Measurements from ENCODE around the gene FBXO40.

Gene FBXO40

DNA sequence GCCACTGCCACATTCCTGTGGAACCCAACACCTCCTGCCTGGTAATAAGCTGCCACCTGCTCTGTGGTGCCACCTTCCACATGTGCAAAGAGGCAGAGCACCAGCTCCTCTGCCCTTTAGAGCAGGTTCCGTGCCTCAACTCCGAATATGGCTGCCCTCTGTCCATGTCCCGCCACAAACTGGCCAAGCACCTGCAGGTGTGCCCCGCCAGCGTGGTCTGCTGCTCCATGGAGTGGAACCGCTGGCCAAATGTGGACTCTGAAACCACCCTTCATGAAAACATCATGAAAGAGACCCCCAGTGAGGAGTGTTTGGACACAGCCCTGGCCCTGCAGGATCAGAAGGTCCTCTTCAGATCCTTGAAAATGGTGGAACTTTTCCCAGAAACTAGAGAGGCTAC, 28.3 kb downstream of the FBXO40 start:
- DNase-seq = no peak

DNA sequence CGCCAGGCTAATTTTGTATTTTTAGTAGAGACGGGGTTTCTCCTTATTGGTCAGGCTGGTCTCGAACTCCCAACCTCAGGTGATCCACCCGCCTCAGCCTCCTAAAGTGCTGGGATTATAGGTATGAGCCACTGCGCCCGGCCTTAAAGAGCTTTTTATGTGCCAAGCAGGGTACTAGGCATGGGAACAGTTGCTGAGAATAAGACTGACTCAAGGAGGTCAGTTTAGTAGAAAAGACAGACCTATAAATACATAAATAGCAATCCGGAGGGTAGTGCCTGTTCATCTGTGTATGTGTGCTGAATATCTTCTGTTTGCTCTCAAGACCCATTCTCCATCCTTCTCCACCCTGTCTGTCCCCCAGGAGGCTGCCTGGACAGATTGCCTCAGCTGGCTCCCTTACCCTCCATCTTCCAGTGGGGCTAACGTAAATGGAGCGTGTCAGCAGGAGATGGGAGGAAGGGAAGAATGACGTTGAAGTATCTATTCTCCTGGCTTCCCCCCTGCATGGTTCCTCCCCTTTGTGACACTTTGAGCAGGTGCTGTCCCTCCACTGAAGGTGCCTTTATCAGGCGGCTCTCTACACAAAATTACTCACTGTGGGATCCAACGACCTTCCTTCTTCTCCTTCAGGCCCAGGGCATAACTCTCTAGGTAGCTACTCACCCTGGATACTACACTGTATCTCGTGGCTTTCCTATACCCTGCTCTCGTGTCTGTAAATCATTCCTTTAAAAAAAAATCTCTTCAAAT, 31.1 kb downstream of the FBXO40 start:
- DNase-seq = no peak

DNA sequence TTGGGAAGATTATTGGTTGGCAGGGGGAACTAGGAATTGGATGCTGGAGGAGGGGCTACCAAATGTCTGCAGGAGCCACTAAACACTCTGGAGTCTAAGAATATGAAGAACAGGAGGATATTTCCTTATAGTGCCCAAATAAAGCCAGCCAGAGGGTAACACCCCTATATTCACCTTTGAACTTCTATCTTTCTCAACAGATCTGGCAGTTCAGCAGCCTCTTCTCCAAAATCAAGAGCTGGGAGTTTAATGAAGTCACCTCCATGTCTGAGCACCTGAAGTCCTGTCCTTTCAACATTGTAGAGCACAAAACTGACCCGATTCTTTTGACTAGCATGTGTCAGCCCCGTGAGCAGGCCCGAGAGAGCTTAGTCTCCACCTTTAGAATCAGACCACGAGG, 33.3 kb downstream of the FBXO40 start:
- no peak for DNase-seq

DNA sequence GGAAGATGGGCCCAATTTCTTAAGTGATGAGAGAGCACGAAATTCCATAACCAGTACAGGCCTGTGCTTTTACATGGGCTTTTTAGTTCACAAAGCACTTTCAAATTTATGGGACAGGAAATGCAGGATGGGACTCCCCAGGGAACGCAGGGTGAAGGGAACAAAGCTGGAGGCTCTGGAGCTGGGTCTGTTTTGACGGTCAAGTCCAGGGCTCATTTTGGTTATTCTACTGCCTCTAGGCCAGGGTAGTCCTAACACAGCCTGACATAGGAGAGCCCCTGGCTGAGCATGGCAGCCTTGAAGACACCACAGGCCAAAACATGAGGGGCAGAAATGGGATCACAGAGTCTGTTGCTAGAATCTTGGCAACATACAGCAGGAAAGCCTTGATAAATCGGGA, 34.0 kb downstream of the FBXO40 start:
- no peak for DNase-seq

DNA sequence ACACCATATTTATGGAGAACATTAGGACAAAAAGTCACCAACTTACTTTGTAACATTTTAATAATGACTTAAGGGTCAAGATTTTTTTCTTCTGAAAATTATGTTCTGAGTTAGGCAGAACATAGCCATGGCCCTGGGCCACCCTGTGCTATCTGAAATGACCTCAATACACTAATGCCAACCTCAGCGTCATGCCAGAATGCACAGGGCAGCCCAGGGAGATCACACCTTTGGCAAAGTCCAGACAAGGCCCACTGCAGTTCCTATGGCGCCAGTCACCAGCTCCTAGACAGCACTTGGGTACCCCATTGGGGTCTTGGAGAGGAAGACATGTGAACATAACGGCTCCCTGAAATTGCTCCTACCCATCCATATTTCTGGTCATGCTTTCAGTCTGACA, 34.4 kb downstream of the FBXO40 start:
- no peak for DNase-seq

DNA sequence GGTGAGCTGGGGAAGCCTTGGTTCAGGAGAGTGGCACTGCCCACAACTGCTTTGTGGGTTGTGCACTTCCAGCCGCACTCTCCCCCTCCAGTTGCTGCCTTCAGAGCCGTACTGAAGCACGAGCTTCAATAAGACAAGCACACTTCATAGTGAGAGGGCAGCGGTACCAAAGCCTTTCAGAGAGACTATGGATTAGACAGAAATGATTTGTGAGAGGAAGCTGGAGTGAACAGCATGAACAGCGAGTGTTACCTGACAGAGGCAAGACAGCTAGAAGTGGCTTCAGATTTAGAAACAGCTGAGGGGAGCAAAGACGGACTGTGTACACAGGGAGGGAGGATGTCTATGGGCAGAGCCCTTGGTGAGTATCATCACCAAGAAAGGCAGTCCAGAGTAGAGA, 36.4 kb downstream of the FBXO40 start:
- no peak for DNase-seq

DNA sequence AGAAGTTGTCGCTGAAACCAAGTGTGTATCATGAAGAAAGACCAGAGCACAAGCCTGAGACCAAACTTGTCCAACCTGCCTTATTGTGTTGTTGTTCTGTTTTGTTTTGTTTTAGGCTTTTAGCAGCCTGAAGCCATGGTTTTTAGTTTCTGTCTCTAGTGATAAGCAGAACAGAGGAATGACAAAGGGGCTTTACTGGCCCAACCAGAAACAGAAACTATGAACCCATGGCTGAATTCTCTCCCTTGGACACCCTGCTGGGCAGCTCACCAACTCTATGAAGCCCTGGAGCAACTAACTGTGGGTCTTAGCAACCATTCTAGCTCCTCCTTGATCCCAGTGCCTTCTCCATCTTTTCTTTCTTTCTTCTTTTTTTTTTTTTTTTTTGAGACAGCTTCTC, 37.2 kb downstream of the FBXO40 start:
- no peak for DNase-seq

DNA sequence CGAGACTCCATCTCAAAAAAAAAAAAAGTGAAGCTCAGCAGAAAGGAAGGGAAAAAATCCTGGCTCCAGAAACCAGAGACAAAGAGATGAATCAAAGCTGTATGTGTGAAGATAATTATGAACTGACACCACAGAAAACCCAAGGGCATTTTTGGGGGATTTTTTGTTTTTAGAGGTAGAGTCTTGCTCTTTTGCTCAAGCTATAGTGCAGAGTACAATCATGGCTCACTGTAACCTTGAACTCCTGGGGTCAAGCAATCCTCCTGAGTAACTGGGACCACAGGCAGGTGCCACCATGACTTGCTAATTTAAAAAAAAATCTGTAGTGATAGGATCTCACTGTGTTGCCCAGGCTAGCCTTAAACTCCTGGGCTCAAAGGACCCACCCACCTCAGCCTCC, 44.7 kb downstream of the FBXO40 start:
- DNase-seq = no peak

DNA sequence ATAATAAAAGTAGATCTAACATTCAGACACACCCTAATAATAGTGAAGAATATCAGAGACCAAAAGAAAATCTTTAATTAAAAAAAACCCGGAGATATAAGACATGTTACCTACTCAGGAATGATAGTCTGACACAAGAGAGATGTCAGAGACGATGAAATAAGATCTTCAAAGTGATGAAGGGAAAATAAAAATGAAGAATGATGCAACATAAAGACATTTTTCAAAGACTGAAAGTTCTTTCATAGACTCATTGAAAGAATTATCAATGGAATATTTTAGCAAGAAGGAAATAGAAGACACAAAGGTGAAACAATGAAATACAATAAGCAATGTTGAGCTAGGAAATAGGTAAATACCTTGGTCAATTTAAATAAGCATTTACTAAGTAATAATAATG, 47.9 kb downstream of the FBXO40 start:
- DNase-seq = no peak

DNA sequence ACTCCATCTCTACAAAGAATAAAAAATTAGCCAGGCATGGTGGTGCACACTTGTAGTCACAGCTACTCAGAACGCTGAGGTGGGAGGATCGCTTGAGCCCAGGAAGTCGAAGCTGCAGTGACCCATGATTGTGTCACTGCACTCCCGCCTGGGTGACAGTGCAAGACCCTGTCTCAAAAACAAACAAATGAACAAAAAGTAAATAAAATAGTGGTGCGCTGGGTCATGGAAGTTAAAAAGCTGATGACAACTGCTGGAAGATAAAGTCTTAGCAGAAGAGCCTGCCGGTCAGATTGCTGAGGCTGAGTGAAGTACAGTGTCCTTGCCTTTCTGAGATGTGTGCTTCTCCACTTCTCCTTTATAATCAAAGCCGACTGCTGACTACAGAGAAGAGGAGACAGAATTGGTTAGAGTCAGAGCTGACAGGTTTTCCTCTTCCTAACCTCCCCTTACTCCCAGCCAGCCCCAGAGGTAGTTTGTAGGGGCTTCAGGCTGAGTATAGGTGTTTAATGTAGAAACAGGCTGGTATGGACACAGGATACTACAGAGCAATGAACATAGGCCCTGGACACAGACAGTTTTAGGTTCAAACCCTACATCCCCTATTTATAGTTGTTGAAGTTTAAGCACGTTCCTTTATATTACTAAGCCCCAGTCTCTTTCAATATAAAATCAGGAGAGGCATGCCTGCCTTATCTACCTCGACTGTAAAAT, 49.6 kb downstream of the FBXO40 start:
- DNase-seq = no peak

DNA sequence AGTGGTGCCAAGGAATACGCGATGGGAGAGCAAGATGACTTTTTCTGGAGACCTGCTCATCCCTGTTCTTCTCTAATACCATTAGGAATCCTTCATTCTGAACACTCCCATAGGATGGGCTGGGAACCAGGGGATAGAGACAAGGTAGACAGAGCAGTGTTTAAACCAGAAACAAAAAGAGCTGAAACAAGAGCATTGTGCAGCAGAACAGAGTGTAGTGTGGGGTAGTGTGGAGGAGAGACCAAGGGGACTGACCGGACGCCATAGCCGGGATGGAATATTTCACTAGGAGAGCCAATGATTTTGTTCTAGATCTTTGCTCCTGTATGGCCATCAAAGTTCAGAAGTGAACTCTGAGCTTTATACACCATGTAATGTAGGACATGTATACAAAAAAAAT, 51.9 kb downstream of the FBXO40 start:
- DNase-seq = no peak

DNA sequence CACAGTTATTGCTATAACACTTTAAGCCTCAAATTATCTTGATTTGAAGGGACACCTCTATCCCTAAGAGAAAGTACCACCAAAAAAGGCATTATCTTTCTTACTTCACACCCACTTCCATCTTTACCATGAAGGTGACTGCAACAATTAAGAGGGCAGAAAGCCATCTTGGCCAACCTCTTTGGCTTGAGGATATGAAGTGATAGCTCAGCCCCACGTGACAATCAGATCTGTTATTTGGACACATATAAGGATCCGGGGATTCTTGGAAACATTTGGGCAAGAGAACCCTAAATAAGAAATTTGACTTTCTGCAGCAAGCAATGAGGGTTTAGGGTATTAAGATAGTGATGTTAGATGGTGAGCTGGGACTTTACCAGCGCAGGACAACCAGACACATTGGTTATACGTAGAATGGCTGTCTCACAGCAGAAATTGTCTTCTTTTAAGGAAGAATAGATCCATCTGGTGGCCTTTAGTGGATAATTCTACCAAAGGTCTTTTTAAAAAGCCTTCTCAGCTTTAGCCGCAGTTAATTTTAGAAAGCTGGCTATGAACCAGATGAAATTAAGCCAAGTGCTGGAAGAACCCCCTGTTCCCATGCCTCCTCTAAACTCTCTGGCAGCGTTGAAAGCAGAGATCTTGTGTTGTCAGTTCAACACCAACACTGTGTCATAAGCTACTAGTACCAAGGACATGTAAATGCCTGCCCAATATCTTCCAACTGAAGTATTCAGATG, 55.2 kb downstream of the FBXO40 start:
- no peak for DNase-seq

DNA sequence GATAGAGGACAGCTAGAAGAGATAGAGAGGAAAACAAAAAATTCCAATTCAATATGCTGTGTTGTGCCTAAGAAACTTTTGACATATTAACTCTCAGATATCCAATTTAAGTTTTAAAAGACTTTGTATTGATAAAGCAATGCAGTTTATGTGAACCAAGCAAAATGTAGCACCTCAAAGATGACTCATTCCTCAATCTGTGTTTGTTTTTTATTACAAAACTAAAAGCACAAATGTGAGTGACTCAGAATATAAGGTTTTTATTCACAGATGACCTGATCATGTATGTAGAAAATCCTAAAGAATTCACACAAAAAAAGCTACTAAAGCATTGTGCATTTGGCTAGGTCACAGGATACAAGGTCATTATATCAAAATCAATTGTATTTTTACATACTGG, 56.5 kb downstream of the FBXO40 start:
- no peak for DNase-seq

DNA sequence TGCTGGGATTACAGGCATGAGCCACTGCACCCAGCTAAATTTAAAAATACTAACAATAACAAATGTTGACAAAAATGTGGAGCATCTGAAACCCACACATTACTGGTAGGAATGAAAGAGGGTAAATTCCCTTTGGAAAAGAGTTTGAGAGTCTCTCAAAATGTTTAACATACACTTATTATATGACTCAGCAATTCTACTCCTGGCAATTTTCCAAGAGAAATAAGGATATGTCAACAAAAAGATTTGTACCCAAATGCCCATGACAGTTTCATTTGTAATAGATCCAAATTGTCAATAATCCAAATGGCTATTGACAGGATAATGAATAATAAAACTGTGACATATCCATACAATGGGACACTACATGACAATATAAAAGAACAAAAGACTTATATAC, 58.5 kb downstream of the FBXO40 start:
- DNase-seq = no peak

DNA sequence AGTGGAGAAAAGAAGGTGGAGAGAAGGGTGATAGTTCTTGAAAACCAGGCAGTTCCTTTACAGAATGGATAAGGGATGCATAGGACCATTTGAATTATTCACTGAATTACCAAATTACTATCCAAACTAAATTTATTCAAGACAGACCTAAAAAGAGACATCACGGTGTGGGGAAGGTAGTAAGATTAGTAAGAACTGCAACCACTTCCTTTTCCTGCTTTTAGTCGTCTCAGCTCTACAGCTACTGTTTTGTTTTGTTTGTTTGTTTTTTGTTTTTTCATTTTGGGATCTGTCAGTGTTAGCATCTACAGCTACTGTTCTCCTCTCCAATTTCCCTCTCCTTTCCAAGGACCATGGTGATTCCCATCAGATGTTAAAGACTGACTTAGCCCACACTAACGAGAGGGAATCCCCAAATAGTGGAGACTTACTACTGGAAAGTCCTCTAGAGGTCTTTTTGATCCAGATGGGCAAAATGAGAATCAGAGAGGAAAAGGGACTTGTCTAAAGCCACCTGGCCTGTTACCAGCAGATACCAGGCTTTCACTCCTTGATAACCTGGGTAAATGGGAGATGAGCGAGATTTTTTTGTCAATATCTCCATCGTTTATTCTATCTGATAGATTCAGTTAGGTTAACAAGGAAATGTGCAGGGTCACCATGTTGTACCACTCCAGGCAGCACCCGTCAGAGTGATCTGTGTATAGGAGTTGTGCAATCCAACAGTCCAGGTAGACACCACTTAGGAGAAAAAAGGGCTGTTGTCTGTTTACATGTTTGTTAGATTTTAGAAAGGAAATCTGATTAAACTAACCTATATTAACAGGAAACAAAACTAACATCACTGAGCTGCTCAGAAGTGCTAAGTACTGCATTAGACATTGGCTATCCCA, 61.6 kb downstream of the FBXO40 start:
- DNase-seq = no peak

DNA sequence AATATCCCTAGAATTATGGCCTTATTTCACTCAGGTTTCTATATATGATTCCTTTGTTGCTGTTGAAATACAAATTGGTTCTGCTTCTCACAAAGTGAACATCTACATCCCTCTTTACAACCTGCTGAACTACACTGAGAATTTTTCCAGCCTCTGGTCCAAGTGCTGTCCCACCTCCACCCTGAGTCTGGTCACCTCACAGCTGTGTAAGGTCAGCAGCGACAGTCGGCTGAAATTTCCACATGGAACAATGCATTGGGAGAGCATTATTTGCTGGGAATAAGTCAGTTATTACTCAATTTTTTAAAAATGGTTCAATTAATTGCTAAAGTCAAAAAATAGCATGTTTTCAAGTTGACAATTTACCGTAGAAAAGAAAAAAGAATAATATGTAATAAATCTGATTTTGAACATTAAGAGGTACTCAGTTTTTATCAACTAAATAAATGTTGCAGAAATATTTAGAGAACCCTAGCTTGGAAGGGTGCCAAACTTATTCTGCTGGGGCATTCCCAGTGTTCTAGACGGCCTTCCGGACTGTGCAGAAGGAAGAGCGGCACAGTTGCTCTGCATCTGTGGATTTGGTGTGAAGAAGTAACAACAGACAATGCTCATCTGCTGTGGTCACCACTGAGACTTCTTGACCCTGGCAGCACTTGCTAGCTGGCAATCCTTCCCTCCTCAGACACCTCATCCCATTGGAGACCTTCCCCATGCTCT, 65.7 kb downstream of the FBXO40 start:
- no peak for DNase-seq

DNA sequence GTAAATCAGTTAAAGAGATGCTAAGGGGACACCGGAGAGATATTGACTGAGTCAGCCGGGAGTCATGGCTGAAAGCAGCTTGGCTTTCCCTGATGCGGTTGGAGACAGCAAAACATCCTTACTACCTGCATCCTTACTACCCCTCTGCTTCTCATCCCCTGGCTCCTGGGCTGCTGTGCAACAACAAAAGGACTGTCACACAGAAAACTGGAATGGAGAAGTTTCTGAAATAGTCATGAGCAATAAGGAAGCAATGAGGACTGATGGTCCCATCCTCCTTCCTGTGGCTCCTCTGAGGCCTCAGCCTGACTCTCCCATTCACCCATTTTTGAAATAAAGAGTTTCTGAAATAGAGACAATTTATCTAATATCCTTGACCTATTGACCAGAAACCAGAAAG, 66.4 kb downstream of the FBXO40 start:
- no peak for DNase-seq

DNA sequence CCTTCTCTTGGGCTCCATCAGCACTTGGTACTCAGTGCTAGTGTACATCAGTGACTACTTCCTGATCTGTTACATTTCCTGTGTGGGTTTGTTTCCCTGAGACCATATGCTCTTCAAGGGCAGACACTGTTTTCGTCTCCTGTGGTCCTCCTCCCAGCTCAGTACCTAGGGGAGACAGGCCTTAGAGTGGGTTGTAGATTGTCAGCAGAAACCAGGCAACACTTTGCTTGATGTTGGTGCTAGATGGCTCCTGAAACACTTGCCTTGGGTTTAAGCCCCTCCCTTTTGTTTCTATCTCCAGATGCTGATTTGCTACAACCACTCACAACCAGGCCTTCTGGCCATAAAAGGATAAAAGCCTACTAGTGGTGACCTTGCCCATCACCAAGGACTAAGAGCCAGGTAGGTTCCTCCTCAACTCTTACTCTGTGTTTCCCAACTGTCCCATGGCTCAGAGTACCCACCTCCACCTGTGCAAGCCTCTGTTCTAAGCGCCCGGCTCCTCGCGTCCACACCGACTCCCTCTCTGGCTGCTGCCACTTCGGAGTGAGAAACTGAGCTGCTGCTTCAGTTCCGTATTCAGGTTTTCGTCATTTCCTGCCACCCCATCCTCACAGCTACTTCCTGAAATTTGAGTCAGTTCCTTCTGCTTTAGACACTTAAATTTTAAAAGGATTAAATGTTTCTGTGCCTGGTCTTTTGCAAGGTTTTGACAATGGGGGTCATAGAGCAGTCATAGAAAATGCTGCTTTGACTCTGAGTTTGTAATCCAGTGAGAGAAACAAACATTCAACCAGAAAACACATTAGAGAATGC, 67.4 kb downstream of the FBXO40 start, which contains the start of gene HCLS1:
TSS of gene HCLS1 (minus strand) at position 548 of the 816 bp plus-strand sequence. CDS start 2,556 bp downstream, outside the sequence.
- DNase-seq = peak; percentile 85

DNA sequence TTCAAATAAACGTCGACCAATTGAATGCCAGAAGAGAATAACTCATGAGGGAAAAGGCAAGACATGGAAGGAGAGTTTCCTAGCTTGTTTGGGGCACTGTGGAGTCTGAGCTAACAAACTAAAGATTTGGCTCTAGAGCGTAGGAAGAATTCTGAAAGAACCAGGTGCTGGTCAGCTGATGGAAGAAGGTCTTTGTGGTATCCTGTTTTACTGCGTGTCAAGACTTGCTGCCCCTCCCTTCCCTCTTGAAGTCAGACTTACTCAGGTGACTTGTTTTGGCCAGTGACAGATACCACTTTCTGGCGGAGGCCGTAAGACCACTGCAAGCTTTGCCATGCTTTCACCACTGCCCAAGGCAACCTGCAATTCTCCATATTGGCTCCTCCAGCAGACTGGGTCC, 68.2 kb downstream of the FBXO40 start:
- DNase-seq = no peak

DNA sequence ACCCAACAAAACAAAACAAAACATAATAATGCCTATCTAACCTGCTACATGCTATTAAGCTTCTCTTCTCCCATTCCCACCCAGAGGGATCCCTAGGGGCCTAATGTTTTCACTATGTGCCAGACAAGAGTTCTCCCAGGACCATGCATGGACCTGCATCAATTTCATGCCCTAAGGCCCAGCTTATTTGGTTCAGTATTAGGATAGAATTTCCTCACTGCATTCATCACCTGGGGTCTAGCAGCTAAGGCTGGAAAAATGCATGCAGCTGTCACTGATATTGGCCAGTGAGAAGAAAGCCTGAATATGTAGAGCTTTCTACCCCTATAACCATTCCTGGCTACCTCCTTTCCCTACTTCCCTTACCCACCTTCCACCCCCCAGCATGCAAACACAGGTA, 69.6 kb downstream of the FBXO40 start:
- DNase-seq = no peak

DNA sequence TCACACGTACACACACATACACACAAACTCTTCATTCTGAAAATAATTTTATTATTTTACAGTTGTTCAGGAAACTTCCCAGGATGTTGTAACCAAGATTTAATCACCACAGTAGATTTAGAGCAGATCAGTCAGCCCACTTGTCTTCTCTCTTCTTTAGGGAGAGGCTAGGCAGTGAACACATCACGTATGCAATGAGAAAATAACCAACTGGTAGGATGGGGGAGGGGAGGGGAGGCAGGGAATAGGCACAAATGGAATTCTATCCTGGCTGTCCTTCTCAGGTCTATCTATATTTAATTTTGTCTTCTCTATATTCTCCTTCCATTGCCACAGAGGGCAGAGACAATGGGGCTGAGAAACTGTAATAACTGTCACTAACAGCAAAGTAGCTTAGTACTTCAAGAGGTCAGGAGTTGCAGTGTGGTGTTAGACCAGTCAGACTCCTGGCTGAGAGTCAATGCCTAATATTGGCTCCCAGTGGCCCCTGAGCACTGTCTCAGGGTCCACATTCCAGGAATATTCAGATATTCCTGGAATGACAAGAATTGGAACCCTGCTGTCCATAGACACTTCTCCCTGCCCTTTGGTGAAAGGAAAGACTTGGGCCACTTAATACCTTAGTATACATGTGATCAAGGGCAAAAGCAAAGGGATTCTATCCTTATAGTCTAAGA, 70.1 kb downstream of the FBXO40 start:
- no peak for DNase-seq

Data from SIG-M5 (cell line).